ENCODE results near the gene ABHD5. TPM values are rescaled to one million over a fixed set of nuclear protein-coding genes. Genes with fewer than 3 reads are reported as not detected.

ABHD5 gene
- total and polyA plus RNA-seq, 10 of the 15 experiments (the other 5 are each of a cell fraction or from before 2014, with no cell fraction given), result 5.5 to 24.4 (median 9.5) TPM

- TF ChIP-seq YY1 (IDR thresholded peaks at IDR 0.05; ENCODE audit: low read depth, low read length), result peak; percentile 93
- TF ChIP-seq ELK1 (IDR thresholded peaks at IDR 0.05; ENCODE audit: low read depth, low read length), result no peak
- no peak for TF ChIP-seq RFX5 (IDR thresholded peaks at IDR 0.05; ENCODE audit: low read depth, low read length)
- TF ChIP-seq MAX (IDR thresholded peaks at IDR 0.05; ENCODE audit: low read depth, low read length), result peak; percentile 93
- peak; percentile 42; the same call in 1 of the 2 replicates for TF ChIP-seq RB1 (IDR thresholded peaks at IDR 0.05; ENCODE audit: borderline replicate concordance)
- TF ChIP-seq POLR2A (IDR thresholded peaks at IDR 0.05; ENCODE audit: low read depth, low read length), result peak; percentile 99
- TF ChIP-seq E2F4 (IDR thresholded peaks at IDR 0.05; ENCODE audit: low read depth, low read length), result peak; percentile 42; the same call in 1 of the 2 replicates
- TF ChIP-seq JUNB (IDR thresholded peaks at IDR 0.05), result no peak
- TF ChIP-seq EP300 (IDR thresholded peaks at IDR 0.05; ENCODE audit: borderline replicate concordance in 1 of 2, control insufficient read depth in 1 of 2, low read depth in 2 of 2, low read length in 2 of 2), result 0 out of 4 replicates have a peak, but pooled peaks of 1 of the 2 experiments have one; percentile 9
- peak; percentile 71; the same call in 1 of the 2 replicates for TF ChIP-seq POLR2AphosphoS2 (IDR thresholded peaks at IDR 0.05; ENCODE audit: low read depth, low read length)
- TF ChIP-seq PML (IDR thresholded peaks at IDR 0.05; ENCODE audit: low read length), result peak; percentile 75; the same call in 1 of the 2 replicates
- peak; percentile 21; the same call in 1 of the 2 replicates for TF ChIP-seq RCOR1 (conservative IDR thresholded peaks at IDR 0.05; ENCODE audit: low read depth, low read length)
- TF ChIP-seq MTA2 (IDR thresholded peaks at IDR 0.05; ENCODE audit: low read depth), result no peak
- no peak for TF ChIP-seq ZBTB11 (CRISPR knock-in tag; IDR thresholded peaks at IDR 0.05)
- no peak for TF ChIP-seq CHD1 (IDR thresholded peaks at IDR 0.05; ENCODE audit: low read depth, low read length)
- TF ChIP-seq SUPT20H (IDR thresholded peaks at IDR 0.05; ENCODE audit: borderline replicate concordance, control insufficient read depth, low read depth, low read length), result no peak
- TF ChIP-seq NRF1 (conservative IDR thresholded peaks at IDR 0.05; ENCODE audit: low read depth, low read length), result peak; percentile 86
- no peak for TF ChIP-seq ZNF622 (IDR thresholded peaks at IDR 0.05)
- TF ChIP-seq ZSCAN29 (IDR thresholded peaks at IDR 0.05), result no peak
- no peak for TF ChIP-seq BCLAF1 (IDR thresholded peaks at IDR 0.05)
Measured at GRCh38 chr3:43690400-43691119, at the start of gene ABHD5 (continued).

All from GM12878 (cell line).